GM19467 (cell line): ENCODE results near the gene ERC2.

Experiments used
- ATAC-seq: cut with Tn5 transposase; IDR thresholded peaks from one replicate; pipeline ENCODE4 v1.9.1; 2021; ENCODE audit warnings: mild to moderate bottlenecking, moderate library complexity; ENCODE audit not compliant: unreplicated experiment

The ERC2 gene

DNA sequence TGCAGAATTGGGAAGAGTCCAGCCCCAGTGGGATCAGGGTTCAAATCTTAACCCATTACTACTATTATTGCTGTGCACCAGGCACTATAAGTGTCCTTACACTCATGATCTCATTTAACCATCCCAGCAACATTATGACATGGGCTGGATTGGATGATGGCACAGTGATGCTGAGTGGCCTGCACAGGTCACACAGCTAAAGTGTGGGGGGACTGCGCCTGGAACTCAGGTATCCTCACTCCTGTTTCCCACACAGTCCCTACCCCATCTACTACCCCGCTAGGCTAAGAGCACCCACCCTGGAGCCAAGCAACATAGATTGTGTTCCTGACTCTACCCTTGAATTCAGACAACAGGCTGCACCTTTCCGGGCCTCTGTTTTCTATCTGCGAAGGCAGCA lies 997.2 kb downstream of the ERC2 start:
- ATAC-seq = no peak

DNA sequence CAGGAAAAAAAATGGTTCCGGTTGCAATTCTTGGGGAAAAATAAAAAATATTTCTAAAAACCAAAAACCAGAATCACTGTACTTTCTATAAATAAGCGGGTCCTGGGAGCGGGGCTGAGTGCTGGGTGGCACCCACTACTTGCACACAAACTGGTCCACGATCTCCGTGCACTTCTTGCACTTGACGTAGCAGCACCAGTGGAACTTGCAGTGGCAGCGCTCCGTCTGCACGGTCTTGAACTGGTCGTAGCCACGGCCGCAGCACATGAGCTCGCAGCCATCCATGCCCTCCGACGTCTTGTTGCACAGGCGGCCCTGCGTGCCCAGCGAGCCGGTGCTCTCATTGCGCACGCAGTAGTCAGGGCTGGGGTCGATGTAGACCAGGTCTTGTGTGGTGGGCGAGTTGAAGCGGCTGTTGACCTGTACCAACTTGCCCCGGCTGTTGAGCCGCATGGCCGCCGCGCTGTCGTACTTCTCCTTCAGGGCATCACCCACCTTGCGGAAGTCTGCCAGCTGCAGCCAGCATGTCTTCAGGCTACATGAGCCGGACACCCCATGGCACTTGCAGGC lies 998.2 kb downstream of the ERC2 start:
- ATAC-seq = no peak

DNA sequence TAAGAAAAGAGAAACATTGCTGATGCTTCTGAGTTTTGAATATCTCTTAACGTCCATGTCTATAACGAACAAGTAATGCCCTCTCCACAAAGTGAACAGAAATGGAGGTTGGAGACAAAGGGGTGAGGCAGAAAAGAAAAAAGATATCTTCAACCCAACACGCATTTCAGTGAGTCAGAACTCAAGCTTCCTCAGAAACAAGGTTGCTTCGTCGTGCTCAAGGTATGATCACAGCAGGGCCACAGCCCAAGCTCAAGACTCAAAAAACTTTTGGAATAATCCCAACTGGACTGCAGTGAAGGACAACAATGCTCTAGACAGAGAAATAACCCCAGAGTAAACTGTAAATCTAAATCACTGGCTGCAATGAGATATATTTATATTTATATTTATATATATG lies 1000.0 kb downstream of the ERC2 start:
- ATAC-seq = no peak

- no peak for ATAC-seq
Observed at GRCh38 chr3:55467099-55467498, 1001.2 kb downstream of the ERC2 start.

GRCh38 chr3:55466526-55466925 lies 1001.7 kb downstream of the ERC2 start:
- no peak for ATAC-seq

DNA sequence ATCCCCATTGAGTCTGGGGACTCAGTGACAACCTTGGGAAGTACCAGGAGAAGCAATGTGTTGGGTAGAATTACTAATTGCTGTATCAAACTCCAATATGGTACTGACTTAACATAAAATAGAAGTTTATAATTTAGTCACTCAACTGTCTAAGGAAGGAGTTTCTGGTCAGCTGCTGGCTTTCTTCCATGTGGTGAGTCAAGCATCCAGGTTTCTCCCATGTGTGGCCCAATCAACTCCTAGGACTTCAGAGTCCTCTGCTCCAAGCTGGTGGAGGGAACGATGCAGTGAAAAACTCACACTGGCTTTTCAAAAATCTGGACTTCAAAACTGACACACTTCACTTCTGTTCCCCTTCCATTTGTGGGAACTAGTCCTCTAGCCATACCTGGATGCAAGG lies 1006.4 kb downstream of the ERC2 start:
- no peak for ATAC-seq

GRCh38 chr3:55459838-55460237 lies 1008.4 kb downstream of the ERC2 start:
- ATAC-seq = no peak
